Hematopoietic multipotent progenitor cell treated with erythropoietin and hydrocortisone succinate and interleukin-3 and kit ligand, for 17 days (in vitro differentiated cells): Measurements from ENCODE around the gene TRPV6.
A peak's percentile ranks its signal among the peaks of the same experiment; 100 is the strongest.

ENCODE experiments used
- DNase-seq: peaks from one replicate; pipeline ENCODE4 v3.0.0-alpha.2; 2015; ENCODE audit warnings: low spot score

TRPV6 gene

GRCh38 chr7:142851919-142852318 lies 33.6 kb downstream of the TRPV6 start:
- DNase-seq = no peak

DNA sequence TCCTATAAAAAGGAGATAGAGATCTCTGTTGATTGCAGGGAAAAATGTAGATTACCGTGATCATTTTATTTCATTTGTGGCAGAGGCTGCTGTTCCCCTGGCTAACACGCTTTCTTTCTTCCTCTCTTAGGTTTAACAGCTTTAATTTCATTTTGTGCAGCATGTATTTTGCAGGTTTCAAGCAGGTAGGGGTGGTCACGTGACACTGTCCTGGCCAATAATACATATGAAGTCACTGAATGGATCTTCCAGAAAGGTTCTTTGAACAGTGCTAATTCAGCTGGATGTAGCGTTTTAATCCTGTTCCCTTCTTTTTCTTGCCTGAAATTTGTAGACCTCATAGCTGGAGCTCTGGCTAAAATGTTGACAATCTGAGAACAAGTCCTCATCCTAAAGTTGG lies 34.3 kb downstream of the TRPV6 start:
- no peak for DNase-seq

DNA sequence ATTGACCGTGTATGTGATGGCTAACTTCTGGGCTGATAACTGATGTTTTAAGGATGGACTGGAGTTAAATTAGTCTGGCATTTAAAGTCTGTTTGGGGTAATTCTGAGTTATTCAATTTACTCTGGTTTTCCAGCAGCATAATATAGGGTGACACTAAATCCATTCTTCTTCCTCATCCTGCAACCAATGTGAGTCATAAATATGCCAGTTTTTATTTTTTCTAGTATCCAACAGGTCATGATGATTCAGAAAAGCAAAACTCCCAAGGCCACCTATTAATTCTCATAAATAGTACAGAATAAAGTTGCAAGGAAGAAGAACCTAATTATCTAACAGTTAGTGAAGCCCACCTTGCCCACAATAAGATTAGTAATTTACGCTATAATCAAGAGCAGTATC lies 38.2 kb downstream of the TRPV6 start:
- no peak for DNase-seq

- DNase-seq = no peak
These were observed 43.2 kb downstream of the TRPV6 start for GRCh38 chr7:142842251-142842766.

DNA sequence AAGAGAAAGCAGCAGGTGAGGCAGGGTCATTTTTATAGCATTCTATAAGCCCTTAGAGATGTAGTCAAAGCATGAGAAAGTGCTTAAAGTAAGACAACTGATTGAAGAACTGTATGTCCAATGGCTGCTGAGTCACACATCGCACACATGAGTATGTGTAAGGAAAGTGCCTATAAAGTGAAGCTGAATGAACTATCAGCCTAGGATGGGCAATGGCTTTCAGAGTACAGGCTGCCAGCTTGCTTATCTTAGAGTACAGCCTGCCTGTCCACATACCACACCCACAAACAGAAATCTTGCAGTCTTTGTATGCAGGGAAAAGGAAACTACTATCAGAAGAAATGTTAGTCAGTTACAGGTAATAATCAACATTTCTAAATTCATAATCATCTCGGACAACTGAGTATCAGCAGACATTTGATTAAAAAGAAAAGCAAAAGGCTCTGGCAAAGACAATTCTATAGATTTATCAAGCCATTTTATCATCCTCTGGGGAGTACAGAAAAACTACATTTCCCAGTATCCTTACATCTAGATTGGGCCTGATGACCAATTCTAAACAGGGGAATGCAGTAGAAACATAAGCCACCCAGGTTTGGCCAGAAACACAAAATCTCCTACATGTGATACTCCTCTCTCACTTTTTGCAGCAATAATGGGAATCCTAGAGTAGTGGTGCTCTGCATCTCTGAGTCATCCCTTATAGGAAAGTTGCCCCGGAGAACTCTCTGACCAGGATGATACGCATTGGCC lies 46.9 kb downstream of the TRPV6 start:
- DNase-seq = peak; percentile 87

DNA sequence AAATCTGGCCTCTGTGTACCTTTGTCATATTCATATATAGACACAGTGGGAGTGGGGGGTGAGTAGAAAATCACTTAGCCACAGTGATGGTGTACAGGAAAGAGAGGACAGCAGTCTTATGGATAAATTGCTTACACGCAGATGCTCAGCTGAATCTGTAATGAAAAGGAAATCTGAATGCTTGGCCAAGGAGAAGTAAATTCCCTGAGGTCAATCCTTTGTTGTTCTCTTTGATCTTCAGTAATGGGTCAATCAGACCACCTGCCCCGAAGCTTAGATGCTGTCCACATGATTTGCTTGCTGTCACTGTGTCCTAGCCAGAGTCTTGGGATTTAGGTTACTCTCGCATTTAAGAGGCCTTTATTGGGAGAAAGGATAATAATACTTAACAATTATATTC lies 49.1 kb downstream of the TRPV6 start:
- DNase-seq = no peak

- DNase-seq = peak; percentile 36
These were observed 50.1 kb downstream of the TRPV6 start for GRCh38 chr7:142835487-142835886.

DNA sequence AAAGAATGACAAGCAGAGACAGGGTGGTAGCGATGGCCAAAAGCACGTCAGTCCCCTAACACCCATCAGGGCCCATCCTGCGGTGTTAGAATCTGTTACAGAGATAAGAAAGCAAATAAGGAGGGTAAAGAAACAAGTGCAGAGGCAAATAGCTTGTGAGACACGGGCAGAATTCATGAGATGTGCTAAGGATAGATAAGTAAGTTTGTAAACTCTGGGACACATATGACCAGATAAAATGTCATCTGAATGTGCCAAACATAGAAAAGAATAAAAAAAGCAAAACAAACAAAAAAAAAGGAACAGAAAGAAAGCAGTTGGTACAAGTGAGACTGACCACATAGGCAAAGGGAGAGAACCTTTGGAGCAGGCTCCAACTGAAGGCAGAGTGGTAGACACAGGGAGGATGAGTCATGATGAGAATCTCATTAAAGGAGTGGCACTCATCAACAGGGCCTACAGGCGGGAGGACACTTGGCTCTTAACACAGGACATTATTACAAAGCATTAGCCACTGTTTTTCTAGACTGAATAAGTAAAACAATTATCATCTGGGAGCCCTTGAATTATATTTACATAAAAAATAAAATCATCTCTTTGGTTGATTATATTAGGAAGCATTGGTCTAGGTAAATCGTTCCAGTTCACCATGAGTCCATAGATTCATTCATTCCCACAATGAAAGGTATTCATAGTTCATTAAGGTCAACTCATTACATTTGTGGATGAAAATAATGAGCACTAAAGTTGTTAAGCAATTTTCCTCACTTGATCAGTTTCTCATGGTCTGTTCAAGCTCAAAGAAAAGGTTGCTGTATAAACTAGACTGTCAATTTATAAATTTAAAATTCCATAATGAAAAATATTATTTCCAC lies 52.1 kb downstream of the TRPV6 start:
- peak; percentile 78 for DNase-seq

GRCh38 chr7:142832417-142832816 lies 53.1 kb downstream of the TRPV6 start:
- peak; percentile 65 for DNase-seq

- no peak for DNase-seq
These were observed 57.5 kb downstream of the TRPV6 start for GRCh38 chr7:142827951-142828500.

GRCh38 chr7:142822714-142823113 lies 62.8 kb downstream of the TRPV6 start:
- DNase-seq = no peak
